Pancreas (tissue), 10 donors: ENCODE data around the gene RASA3. TPM values are rescaled to one million over a fixed set of nuclear protein-coding genes. Genes with fewer than 3 reads are reported as not detected.

Experiments used
- ATAC-seq, 4 donors: fragments of 200-7000 bp; cut with Tn5 transposase; one replicate each; pipeline versions ENCODE4 v1.8.0 to v1.9.1; 2020; ENCODE audit warnings: mild to moderate bottlenecking in 4 of 4, moderate library complexity in 4 of 4
- DNase-seq, 6 donors: peaks; one replicate each; pipeline ENCODE4 v3.0.0-alpha.2; 2020
- FAIRE-seq: peaks from 2 replicates; lab custom pipeline; 2012; peaks lifted over from hg19 to GRCh38; lab: Jason Lieb, UNC
- H3K27ac ChIP-seq, 4 donors: fragments of 200-600 bp; sonication (generic); 1 replicate in 3 of 4; 2 replicates in 1 of 4; pipeline versions ENCODE4 v1.5.0 to v1.8.0; 2020
- H3K27me3 ChIP-seq, 4 donors: fragments of 200-600 bp; one replicate each; pipeline ENCODE4 v1.8.0; 2021
- H3K36me3 ChIP-seq, 3 donors: fragments of 200-600 bp; sonication (generic) in 1 of 3; one replicate each; pipeline versions ENCODE4 v1.5.0 to v1.8.0; 2020 to 2021
- H3K4me1 ChIP-seq, 3 donors: fragments of 200-600 bp; one replicate each; pipeline ENCODE4 v1.8.0; 2021
- H3K4me3 ChIP-seq, 4 donors: fragments of 200-600 bp; sonication (generic) in 2 of 4; one replicate each; pipeline versions ENCODE4 v1.5.0 to v1.8.0; 2020 to 2021
- H3K9me3 ChIP-seq, 4 donors: fragments of 200-600 bp; one replicate each; pipeline ENCODE4 v1.8.0; 2021
- CTCF ChIP-seq, 4 donors: fragments of 200-600 bp; sonication (generic) in 3 of 4; IDR thresholded peaks; one replicate each; pipeline versions ENCODE4 v1.5.0 to v1.8.0; 2021; ENCODE audit warnings: antibody characterized with exemption in 4 of 4
- WGBS, 2 donors: extraction: QIAGEN DNeasy Blood & Tissue Kit; methylation state at CpG; one replicate each; pipeline ENCODE4 v1.1.7; 2013; 5-methylcytosine and 5-hydroxymethylcytosine counted together
- intact Hi-C, 3 donors: fragments of 100-400 bp; cut with DNase I; formaldehyde crosslinking; loops; one replicate each; pipeline versions ENCODE4 v1.11.1 to v1.14.2; 2022
- polyA plus RNA-seq, 2 donors: library from polyadenylated mRNA; stranded (reverse); fragments of 200-250 nt; gene quantifications; one replicate each; pipeline ENCODE4 v1.2.3, GENCODE V29; 2013
- total RNA-seq, 6 donors: library from RNA; stranded (reverse); fragmentation: NEBNext Ultra II Directional in 4 of 6; extraction: Animal tissue kit (Norgen Biotek cat#: 25700) in 4 of 6; gene quantifications; one replicate each; pipeline versions ENCODE4 v1.2.1 to v1.2.4, GENCODE V29; 2021 to 2023
- donor health status: healthy with polysubstance abuse.
- donor health status: DM: no; HTN: no; CAD: no; lungs with moderate emphysema.
- donor health status: DM: no; HTN: no; CAD: no.
- donor health status: control.
- donor health status: control.
- donor health status: Bipolar disorder and iron deficiency.
- donor health status: DM: yes; HTN: yes; CAD: no.
- donor health status: DM: no; HTN: no; CAD: no.
- donor health status: DM: no; HTN: no; CAD: no.
- donor health status: DM: yes; HTN: yes; CAD: no.

Gene RASA3
- total and polyA plus RNA-seq, 8 donors, result 5.7 to 11.2 (median 9.1) TPM

GRCh38 chr13:114059428-114059827 lies 73.0 kb downstream of the RASA3 start:
- ATAC-seq, result no peak
- H3K27ac ChIP-seq, result no peak overlapping the region
- H3K27me3 ChIP-seq, result no peaks in the 10 kb centered on the region
- no peak for TF ChIP-seq CTCF (IDR thresholded peaks at IDR 0.05)
- peak in 1 of 6 donors; percentile 44 for DNase-seq
- FAIRE-seq, result no peak
- 93 to 94% methylated on average over 16 of the region's 16 CpGs for WGBS, 2 donors
- intact Hi-C loops, result no loop called here
- peaks cover 0 to 18% (median 4%) of the 10 kb centered on the region in 3 donors for H3K4me1 ChIP-seq
- no peak overlapping the region for H3K4me3 ChIP-seq
- no peaks in the 10 kb centered on the region for H3K36me3 ChIP-seq
- no peaks in the 10 kb centered on the region for H3K9me3 ChIP-seq

- WGBS, 2 donors, result 89 to 92% methylated on average over 30 of the region's 30 CpGs
- no peak for ATAC-seq
- no peak overlapping the region for H3K4me3 ChIP-seq
These were observed 74.2 kb downstream of the RASA3 start for GRCh38 chr13:114058051-114058867.

GRCh38 chr13:114057166-114058050 lies 75.0 kb downstream of the RASA3 start:
- ATAC-seq (peak in 3 of 4 donors; percentile 39 to 60 (median 49)), FAIRE-seq (no peak), DNase-seq (peak in 1 of 6 donors; percentile 59)
- intact Hi-C loops, result no loop called here
- Histone ChIP-seq H3K9me3 (no peaks in the 10 kb centered on the region), H3K4me3 (no peak overlapping the region), H3K4me1 (peaks cover 0 to 3% (median 0%) of the 10 kb centered on the region in 3 donors), H3K27me3 (no peaks in the 10 kb centered on the region), H3K36me3 (no peaks in the 10 kb centered on the region), H3K27ac (no peak overlapping the region)
- WGBS, 2 donors, result 61 to 68% methylated on average over 23 of the region's 23 CpGs
- no peak for TF ChIP-seq CTCF (IDR thresholded peaks at IDR 0.05)

More at GRCh38 chr13:114058051-114058867, 74.2 kb downstream of the RASA3 start:
- Histone ChIP-seq H3K4me1 (peaks cover 0 to 7% (median 0%) of the 10 kb centered on the region in 3 donors), H3K9me3 (no peaks in the 10 kb centered on the region), H3K36me3 (no peaks in the 10 kb centered on the region), H3K27ac (no peak overlapping the region), H3K27me3 (no peaks in the 10 kb centered on the region)
- FAIRE-seq, result no peak
- TF ChIP-seq CTCF (IDR thresholded peaks at IDR 0.05), result no peak
- intact Hi-C loops, result no loop called here
- DNase-seq, result peak in 1 of 6 donors; percentile 66

DNA sequence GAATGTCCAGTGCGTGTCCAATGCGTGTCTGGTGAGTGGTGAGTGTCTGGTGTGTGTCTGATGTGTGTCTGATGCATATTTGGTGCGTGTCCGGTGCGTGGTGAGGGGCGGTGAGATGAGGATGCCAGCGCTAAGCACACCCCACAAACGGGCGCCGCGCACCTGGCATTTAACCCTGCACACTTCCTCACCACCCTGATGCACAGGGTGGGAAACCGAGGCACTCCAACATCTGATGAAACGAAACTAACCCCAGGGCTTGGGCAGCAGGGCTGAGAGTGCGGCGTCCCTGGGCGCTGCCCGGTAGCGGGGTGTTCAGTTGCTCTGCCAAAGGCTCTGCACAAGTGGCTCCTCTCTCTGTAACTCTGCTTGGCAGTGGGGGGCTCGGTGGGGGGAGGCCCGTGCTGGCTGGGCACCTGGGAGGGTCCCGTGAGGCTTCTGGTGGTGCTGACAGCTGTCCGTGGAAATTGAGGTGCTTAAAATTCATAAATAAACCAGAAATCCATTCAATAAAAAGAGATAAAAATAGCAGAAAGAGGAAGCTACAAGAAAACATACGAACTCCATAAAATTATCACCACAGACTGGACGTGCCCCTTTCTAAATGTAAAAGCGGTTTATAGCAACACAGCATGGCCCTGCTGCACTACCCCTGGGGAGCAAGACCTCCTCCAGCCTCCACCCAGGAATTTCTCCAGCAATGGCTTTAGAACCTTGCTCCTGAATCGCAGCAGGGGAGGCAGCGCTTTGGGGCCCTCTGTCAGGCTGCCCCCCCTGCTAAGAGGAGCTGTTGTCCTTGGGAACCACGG lies 76.0 kb downstream of the RASA3 start:
- Histone ChIP-seq H3K36me3 (no peaks in the 10 kb centered on the region), H3K9me3 (no peaks in the 10 kb centered on the region), H3K4me1 (peaks cover 0 to 3% (median 0%) of the 10 kb centered on the region in 3 donors), H3K27me3 (no peaks in the 10 kb centered on the region), H3K4me3 (no peak overlapping the region), H3K27ac (no peak overlapping the region)
- peak in 1 of 6 donors; percentile 41 for DNase-seq
- no peak for ATAC-seq
- TF ChIP-seq CTCF (IDR thresholded peaks at IDR 0.05), result no peak
- no peak for FAIRE-seq
- WGBS, 2 donors, result 85 to 87% methylated on average over 28 of the region's 28 CpGs
- intact Hi-C loops, result no loop called here
